HG02870 (cell line): ENCODE measurements around the gene ACVRL1.

Experiments used
- ATAC-seq: cut with Tn5 transposase; IDR thresholded peaks from one replicate; pipeline ENCODE4 v1.9.1; 2021; ENCODE audit warnings: mild to moderate bottlenecking, moderate library complexity; ENCODE audit not compliant: unreplicated experiment

The ACVRL1 gene

GRCh38 chr12:51896236-51896635, 11.1 kb upstream of the ACVRL1 start:
- ATAC-seq, result no peak

GRCh38 chr12:51897181-51897580, 10.1 kb upstream of the ACVRL1 start:
- no peak for ATAC-seq

- no peak for ATAC-seq
Observed at GRCh38 chr12:51898506-51898905, 8.8 kb upstream of the ACVRL1 start.

- no peak for ATAC-seq
Observed at GRCh38 chr12:51898937-51899336, 8.4 kb upstream of the ACVRL1 start.

DNA sequence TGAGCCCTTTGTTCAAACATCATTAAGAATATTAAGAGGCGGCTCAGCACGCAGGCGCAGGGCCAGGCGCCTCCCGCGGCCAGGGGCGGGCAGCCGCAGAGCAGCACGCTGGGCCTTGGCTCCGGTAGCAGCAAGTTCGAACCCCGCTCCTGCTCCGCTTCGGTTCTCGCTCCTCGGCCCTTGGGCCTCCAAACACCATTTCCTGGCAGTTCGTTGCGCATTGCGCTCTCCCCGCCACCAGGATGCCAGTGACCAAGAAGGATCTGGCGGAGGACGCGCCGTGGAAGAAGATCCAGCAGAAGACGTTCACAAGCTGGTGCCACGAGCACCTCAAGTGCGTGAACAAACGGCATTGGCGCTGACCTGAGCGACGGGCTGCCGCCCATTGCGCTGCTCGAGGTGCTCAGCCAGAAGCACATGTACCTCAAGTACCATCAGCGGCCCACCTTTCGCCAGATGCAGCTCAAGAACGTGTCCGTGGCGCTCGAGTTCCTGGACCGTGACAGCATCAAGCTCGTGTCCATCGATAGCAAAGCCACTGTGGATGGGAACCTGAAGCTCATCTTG, 6.9 kb upstream of the ACVRL1 start:
- no peak for ATAC-seq

GRCh38 chr12:51901121-51901817, 6.0 kb upstream of the ACVRL1 start:
- no peak for ATAC-seq

- ATAC-seq, result no peak
Observed at GRCh38 chr12:51901881-51902280, 5.4 kb upstream of the ACVRL1 start.

- no peak for ATAC-seq
Observed at GRCh38 chr12:51904951-51905470, 2.3 kb upstream of the ACVRL1 start.

GRCh38 chr12:51905471-51906429, 1.6 kb upstream of the ACVRL1 start:
- ATAC-seq, result no peak

DNA sequence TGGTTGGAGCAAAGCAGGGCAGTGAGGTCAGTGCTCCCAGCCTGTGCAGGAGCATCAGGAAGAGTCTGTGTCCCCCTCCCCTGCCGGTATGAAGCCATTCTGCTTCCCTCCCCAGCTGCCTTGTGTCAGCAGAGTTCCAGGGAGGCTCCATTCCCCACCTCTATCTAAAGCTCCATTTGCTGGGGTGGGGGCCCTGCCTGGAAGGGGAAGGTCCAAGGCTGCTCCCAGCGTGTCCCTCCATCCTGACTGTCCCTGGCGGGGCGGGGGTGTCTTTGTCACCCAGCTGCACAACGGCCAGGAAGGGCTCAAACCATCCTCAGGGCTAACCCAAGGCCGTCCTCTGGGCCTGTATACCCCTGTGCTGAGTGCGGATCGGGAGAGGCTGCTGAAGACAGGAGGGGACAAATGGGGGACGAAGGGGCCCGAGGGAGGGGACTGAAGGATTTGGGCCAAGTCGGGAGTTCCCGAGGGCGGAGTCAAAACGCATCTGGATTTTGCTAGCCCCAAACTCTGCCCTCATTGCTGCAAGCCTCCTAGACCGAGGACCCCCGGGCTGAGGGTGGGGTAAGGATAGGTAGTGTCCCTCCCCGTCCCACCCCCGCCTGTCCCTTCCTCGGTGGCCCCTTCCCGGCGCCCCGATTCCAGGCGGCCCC, 748 bp upstream of the ACVRL1 start:
- ATAC-seq, result no peak

- ATAC-seq, result no peak
Observed at GRCh38 chr12:51907856-51908425, 637 bp downstream of the ACVRL1 start.

DNA sequence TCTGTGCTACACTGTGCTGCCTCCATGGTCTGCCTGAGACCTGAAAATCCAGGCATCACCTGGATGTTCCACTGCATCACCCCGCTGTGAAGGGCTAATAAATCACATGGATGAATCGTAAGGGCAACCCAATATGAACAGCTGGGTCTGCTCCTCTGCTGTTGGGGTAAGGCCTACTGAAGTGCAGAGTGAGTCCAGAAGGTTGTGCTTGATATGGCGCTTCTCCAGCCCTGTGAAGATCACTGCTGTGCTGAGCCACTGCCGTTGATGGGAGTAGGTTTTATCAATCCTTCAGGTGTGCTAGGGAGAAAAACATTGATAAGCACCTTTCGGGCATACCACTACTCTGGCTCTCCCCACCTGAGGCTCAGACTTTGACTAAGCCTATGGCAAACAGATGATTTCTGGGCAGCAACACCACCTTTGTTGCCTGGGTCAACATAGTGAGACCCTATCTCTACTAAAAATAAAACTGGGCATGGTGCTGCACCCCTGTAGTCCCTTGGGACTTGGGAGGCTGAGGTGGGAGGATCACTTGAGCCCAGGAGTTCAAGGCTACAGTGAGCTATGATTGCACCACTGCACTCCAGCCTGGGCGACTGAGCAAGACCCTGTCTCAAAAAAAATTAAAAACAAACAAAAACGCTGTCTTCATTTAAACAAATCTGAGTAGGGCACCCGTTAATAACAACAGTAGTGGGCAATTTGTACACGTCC, 1.7 kb downstream of the ACVRL1 start:
- no peak for ATAC-seq

- no peak for ATAC-seq
Observed at GRCh38 chr12:51910168-51910567, 2.9 kb downstream of the ACVRL1 start.

GRCh38 chr12:51910691-51911090, 3.4 kb downstream of the ACVRL1 start:
- no peak for ATAC-seq

DNA sequence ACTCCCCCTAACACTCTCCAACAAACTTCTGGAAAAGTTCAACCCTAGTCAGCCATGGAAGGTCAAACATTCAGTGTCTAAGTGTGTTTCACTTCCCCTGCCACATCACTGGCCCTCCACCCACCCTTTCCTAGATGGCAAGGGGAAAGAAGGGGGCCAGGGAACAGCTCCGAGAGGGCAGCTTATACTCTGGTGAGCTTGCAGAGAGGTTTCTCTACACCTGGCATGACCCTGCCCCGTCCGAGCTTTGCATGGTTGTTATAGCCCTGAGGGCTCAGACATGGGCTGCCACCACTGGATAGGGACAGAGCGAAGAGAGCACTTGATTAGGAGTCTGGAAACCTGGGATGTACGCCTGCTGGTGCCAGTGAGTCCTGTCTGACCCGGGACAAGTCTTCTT, 4.0 kb downstream of the ACVRL1 start:
- ATAC-seq, result no peak

- no peak for ATAC-seq
Observed at GRCh38 chr12:51911788-51912711, 4.7 kb downstream of the ACVRL1 start.

GRCh38 chr12:51913071-51914033, 6.0 kb downstream of the ACVRL1 start:
- ATAC-seq, result no peak
